ENCODE measurements around the gene MAN2A2. TPM values are rescaled to one million over a fixed set of nuclear protein-coding genes. Genes with fewer than 3 reads are reported as not detected.

Gene MAN2A2
- total and polyA plus RNA-seq, 2 of the 8 experiments (the other 6 are each of a cell fraction or from before 2014, with no cell fraction given), result 23.1 to 29.7 TPM

- no peaks in the 10 kb centered on the region; a peak in 3 of 8 replicates for H3K36me3 ChIP-seq (ENCODE audit: control insufficient read depth in 2 of 4, insufficient read depth in 4 of 4, low read length in 3 of 4)
- 82% methylated on average over 18 of the region's 19 CpGs; no CpG with 5 or more reads in 1 of the 2 experiments for whole genome bisulfite sequencing, 2 experiments (ENCODE audit: extremely low coverage in 1 of 2, insufficient coverage in 1 of 2, insufficient read length in 1 of 2, insufficient replicate concordance in 2 of 2, low coverage in 1 of 2, low lambda C conversion rate in 2 of 2, missing lambda C conversion rate in 1 of 2)
- no peak overlapping the region for H3K9ac ChIP-seq (replicated peaks in 1 of 4; ENCODE audit: extremely low read depth in 1 of 4, low read depth in 3 of 4, low read length in 3 of 4)
- no peak overlapping the region for H3K23ac ChIP-seq (ENCODE audit: insufficient read length)
- H3K4me1 ChIP-seq (replicated peaks in 1 of 4; ENCODE audit: control insufficient read depth in 3 of 4, insufficient read depth in 4 of 4, low read length in 3 of 4), result peaks cover 0 to 1% (median 0%) of the 10 kb centered on the region in 4 experiments; a peak in 1 of 7 replicates
- no peak overlapping the region for H4K8ac ChIP-seq (ENCODE audit: extremely low read depth, insufficient read depth, low read length)
- no peaks in the 10 kb centered on the region for H3K27me3 ChIP-seq (replicated peaks in 1 of 4; ENCODE audit: control insufficient read depth in 3 of 4, extremely low read depth in 1 of 4, insufficient read depth in 3 of 4, low read length in 3 of 4)
- no peak overlapping the region for H2BK12ac ChIP-seq (ENCODE audit: low read depth, low read length)
- H3K14ac ChIP-seq (ENCODE audit: insufficient read length), result no peak overlapping the region
- peaks cover 2 to 6% of the 10 kb centered on the region in 2 experiments for H4K20me1 ChIP-seq (replicated peaks in 1 of 2; ENCODE audit: control insufficient read depth in 1 of 2, insufficient read depth in 2 of 2, low read length in 2 of 2)
- no peaks in the 10 kb centered on the region for H3K79me1 ChIP-seq (ENCODE audit: low read depth, low read length)
- DNase-seq (ENCODE audit: low read depth in 1 of 2, low spot score in 2 of 2) (no peak), FAIRE-seq (no peak)
- H3K27ac ChIP-seq (ENCODE audit: low read depth, low read length), result no peak overlapping the region
- no peaks in the 10 kb centered on the region for H3K23me2 ChIP-seq (ENCODE audit: low read depth, low read length)
- no peak overlapping the region for H2AFZ ChIP-seq (ENCODE audit: low read length)
- no peak overlapping the region for H3K56ac ChIP-seq (replicated peaks; ENCODE audit: insufficient read length, low read depth, low read length)
- ChIA-PET POLR2A (ENCODE audit: partially characterized antibody) (interaction anchor here (0.9 kb wide), 1 partner anchor 9 kb away, joined by 3 read pairs; no protein-coding TSS in a partner anchor), CTCF (ENCODE audit: partially characterized antibody) (interaction anchor here (1.1 to 11.2 kb wide), 5 partner anchors 16 to 268 kb away, joined by 3 to 187 read pairs (median 3); partner anchors contain the start of genes HDDC3 and UNC45A)
- H2BK20ac ChIP-seq (ENCODE audit: low read length), result no peak overlapping the region
- H3K4ac ChIP-seq (replicated peaks; ENCODE audit: insufficient read length, low read depth, low read length), result no peak overlapping the region
- H2BK120ac ChIP-seq (replicated peaks; ENCODE audit: low read depth, low read length), result no peak overlapping the region
- H2BK5ac ChIP-seq (ENCODE audit: low read depth, low read length), result no peak overlapping the region; the same call in 1 of the 2 replicates
- no peak overlapping the region for H3K4me2 ChIP-seq (ENCODE audit: insufficient read depth in 1 of 2, low read depth in 2 of 2, low read length in 2 of 2)
- no peaks in the 10 kb centered on the region for H3K79me2 ChIP-seq (ENCODE audit: control insufficient read depth in 1 of 2, insufficient read depth in 2 of 2, low read length in 2 of 2)
- H3K9me3 ChIP-seq (ENCODE audit: insufficient read depth in 2 of 2, low read depth in 1 of 2, low read length in 1 of 2), result no peaks in the 10 kb centered on the region
- no peak overlapping the region for H3K4me3 ChIP-seq (ENCODE audit: extremely low read depth in 1 of 4, insufficient read depth in 2 of 4, low read depth in 3 of 4, low read length in 4 of 4)
- H2BK15ac ChIP-seq (ENCODE audit: low read length), result no peak overlapping the region
- no peak overlapping the region for H4K5ac ChIP-seq (ENCODE audit: insufficient read length, low read depth, low read length)
- H4K91ac ChIP-seq (replicated peaks; ENCODE audit: insufficient read length, low read length), result no peak overlapping the region
- H3K18ac ChIP-seq (ENCODE audit: extremely low read depth, low read length), result no peak overlapping the region
- no peak overlapping the region for H2AK5ac ChIP-seq (ENCODE audit: low read depth, low read length)
- TF ChIP-seq EP300 (IDR thresholded peaks at IDR 0.05; ENCODE audit: borderline replicate concordance in 1 of 2, low read depth in 2 of 2, low read length in 2 of 2) (no peak), JUN (IDR thresholded peaks at IDR 0.05; ENCODE audit: low read depth, low read length) (no peak), CBX5 (IDR thresholded peaks at IDR 0.05; ENCODE audit: low read depth, low read length) (no peak), JUND (IDR thresholded peaks at IDR 0.05; ENCODE audit: low read length) (no peak), KDM5A (IDR thresholded peaks at IDR 0.05; ENCODE audit: low read length) (no peak), BRCA1 (IDR thresholded peaks at IDR 0.05; ENCODE audit: low read depth, low read length) (no peak), CTBP2 (IDR thresholded peaks at IDR 0.05; ENCODE audit: borderline replicate concordance, insufficient read depth, insufficient read length, low read length) (no peak), SIRT6 (IDR thresholded peaks at IDR 0.05; ENCODE audit: low read length) (no peak), RNF2 (IDR thresholded peaks at IDR 0.05; ENCODE audit: borderline replicate concordance, low read depth, low read length, missing control alignments, poor library complexity, severe bottlenecking) (no peak), KDM1A (IDR thresholded peaks at IDR 0.05; ENCODE audit: borderline replicate concordance, low read length) (no peak), CHD1 (IDR thresholded peaks at IDR 0.05; ENCODE audit: low read depth, low read length) (no peak), TCF12 (IDR thresholded peaks at IDR 0.05; ENCODE audit: low read depth, low read length) (no peak), MAFK (IDR thresholded peaks at IDR 0.05; ENCODE audit: low read depth, low read length) (no peak), POLR2A (IDR thresholded peaks at IDR 0.05; ENCODE audit: control extremely low read depth in 1 of 2, low read depth in 2 of 2, low read length in 2 of 2) (no peak), SP1 (IDR thresholded peaks at IDR 0.05; ENCODE audit: low read depth, low read length) (no peak), ZNF274 (IDR thresholded peaks at IDR 0.05; ENCODE audit: borderline replicate concordance, extremely low read depth, low read length) (no peak)
Measured at GRCh38 chr15:90911302-90911623, 8.2 kb downstream of the MAN2A2 start.
